CD4-positive, alpha-beta T cell treated with Interleukin-6 at 100 ng/mL for 8 hours (primary cell): ENCODE results near the gene SMC1B.
"Not testable (repeated sequence)": the region's sequence is repeated elsewhere in the genome, so short reads cannot be mapped to it uniquely, and the experiment has no call there.

ENCODE experiments used
- DNase-seq: peaks from one replicate; pipeline ENCODE4 v3.0.0-alpha.2; 2020; ENCODE audit warnings: mixed read lengths, low spot score

The SMC1B gene

GRCh38 chr22:45421349-45422055 lies 8.1 kb upstream of the SMC1B start:
- DNase-seq = no peak

- no peak for DNase-seq
Measured at GRCh38 chr22:45420539-45420938, 7.1 kb upstream of the SMC1B start.

- DNase-seq = no peak
Measured at GRCh38 chr22:45420011-45420410, 6.6 kb upstream of the SMC1B start.

GRCh38 chr22:45418770-45419138 lies 5.4 kb upstream of the SMC1B start:
- DNase-seq = no peak

GRCh38 chr22:45418056-45418769 lies 4.8 kb upstream of the SMC1B start:
- DNase-seq = no peak

GRCh38 chr22:45413013-45413367 lies 409 bp downstream of the SMC1B start:
- no peak for DNase-seq

GRCh38 chr22:45407793-45408192 lies 5.6 kb downstream of the SMC1B start:
- no peak for DNase-seq

- DNase-seq = no peak
Measured at GRCh38 chr22:45402466-45402985, 10.9 kb downstream of the SMC1B start.

GRCh38 chr22:45399712-45400445 lies 13.5 kb downstream of the SMC1B start:
- DNase-seq = no peak

- DNase-seq = no peak
Measured at GRCh38 chr22:45398214-45398613, 15.2 kb downstream of the SMC1B start.

- no peak for DNase-seq
Measured at GRCh38 chr22:45397806-45398205, 15.6 kb downstream of the SMC1B start.

GRCh38 chr22:45389546-45389945 lies 23.9 kb downstream of the SMC1B start:
- DNase-seq = no peak

- DNase-seq = no peak
Measured at GRCh38 chr22:45381348-45381747, 32.1 kb downstream of the SMC1B start.

GRCh38 chr22:45376703-45377102 lies 36.7 kb downstream of the SMC1B start:
- no peak for DNase-seq

GRCh38 chr22:45376009-45376408 lies 37.4 kb downstream of the SMC1B start:
- DNase-seq = no peak

GRCh38 chr22:45373592-45373991 lies 39.8 kb downstream of the SMC1B start:
- not testable (repeated sequence) for DNase-seq

GRCh38 chr22:45366713-45367112 lies 46.7 kb downstream of the SMC1B start:
- DNase-seq = no peak

- DNase-seq = no peak
Measured at GRCh38 chr22:45359627-45360026, 53.8 kb downstream of the SMC1B start.

- no peak for DNase-seq
Measured at GRCh38 chr22:45358127-45358526, 55.3 kb downstream of the SMC1B start.

GRCh38 chr22:45357490-45357889 lies 55.9 kb downstream of the SMC1B start:
- DNase-seq = no peak

GRCh38 chr22:45353786-45354185 lies 59.6 kb downstream of the SMC1B start:
- DNase-seq = no peak

GRCh38 chr22:45352757-45353156 lies 60.6 kb downstream of the SMC1B start:
- not testable (repeated sequence) for DNase-seq

- DNase-seq = no peak
Measured at GRCh38 chr22:45351956-45352355, 61.4 kb downstream of the SMC1B start.
